ENCODE measurements around the gene TNFRSF6B.

DNA sequence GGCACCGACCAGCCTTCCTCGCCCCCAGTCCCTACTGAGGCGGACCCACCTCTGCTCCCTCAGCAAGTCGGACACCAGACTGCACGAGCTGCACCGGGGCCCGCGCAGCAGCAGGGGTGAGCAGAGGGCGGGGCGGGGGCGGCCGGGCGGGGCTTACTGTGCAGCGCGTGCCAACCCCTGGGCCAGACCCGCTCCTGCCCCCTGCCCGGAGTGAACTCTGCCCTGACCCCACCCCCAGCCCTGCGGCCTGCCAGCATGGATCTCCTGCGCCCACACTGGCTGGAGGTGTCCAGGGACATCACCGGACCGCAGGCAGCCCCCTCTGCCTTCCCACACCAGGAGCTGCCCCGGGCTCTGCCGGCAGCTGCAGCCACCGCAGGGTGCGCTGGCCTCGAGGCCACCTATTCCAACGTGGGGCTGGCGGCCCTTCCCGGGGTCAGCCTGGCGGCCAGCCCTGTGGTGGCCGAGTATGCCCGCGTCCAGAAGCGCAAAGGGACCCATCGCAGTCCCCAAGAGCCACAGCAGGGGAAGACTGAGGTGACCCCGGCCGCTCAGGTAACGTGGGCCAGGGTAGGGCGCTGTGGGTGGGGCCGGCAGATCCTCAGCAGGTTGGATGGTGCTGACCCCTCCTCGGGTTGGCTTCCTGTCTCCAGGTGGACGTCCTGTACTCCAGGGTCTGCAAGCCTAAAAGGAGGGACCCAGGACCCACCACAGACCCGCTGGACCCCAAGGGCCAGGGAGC, 41.7 kb downstream of the TNFRSF6B start:
- TF ChIP-seq BHLHE40 (IDR thresholded peaks at IDR 0.05; ENCODE audit: borderline replicate concordance): no peak
- no peak for TF ChIP-seq PKNOX1 (IDR thresholded peaks at IDR 0.05)
- TF ChIP-seq ARNT (IDR thresholded peaks at IDR 0.05): no peak
- TF ChIP-seq ZNF384 (IDR thresholded peaks at IDR 0.05): no peak
- TF ChIP-seq FOXM1 (IDR thresholded peaks at IDR 0.05; ENCODE audit: borderline replicate concordance): no peak
- no peak for TF ChIP-seq SP1 (IDR thresholded peaks at IDR 0.05)

All from HEK293T (cell line).